ENCODE results near the gene TGFB2.

GRCh38 chr1:218374401-218375353 is 29.5 kb downstream of the TGFB2 start:
- TF ChIP-seq EZH2 (IDR thresholded peaks at IDR 0.05; ENCODE audit: insufficient read depth, poor library complexity, severe bottlenecking) (no peak), EZH2phosphoT487 (IDR thresholded peaks at IDR 0.05; ENCODE audit: insufficient read depth, low read depth) (no peak)

Measured in GM23248 (cell line).